Stimulated activated effector memory CD8-positive, alpha-beta T cell treated with anti-CD3 and anti-CD28 coated beads, Interleukin-12 subunit alpha, Interleukin-12 subunit beta, amount 100 ng/mL, for 72 hours (primary cell): ENCODE measurements around the gene CASP8.
A peak's percentile ranks its signal among the peaks of the same experiment; 100 is the strongest.

Experiments used
- ATAC-seq: fragments of 150-1000 bp; cut with Tn5 transposase; 2 replicates; pipeline ENCODE4 v1.10.0; 2021
- DNase-seq, 2 donors: peaks; one replicate each; pipeline ENCODE4 v3.0.0; 2021 to 2022; ENCODE audit warnings: low spot score in 2 of 2
- H3K27ac Mint-ChIP-seq: one replicate; pipeline ENCODE4 v1.8.0; 2022; ENCODE audit warnings: mild to moderate bottlenecking, mixed read lengths
- H3K36me3 Mint-ChIP-seq: one replicate; pipeline ENCODE4 v1.8.0; 2022; ENCODE audit warnings: mild to moderate bottlenecking, mixed read lengths
- H3K4me1 Mint-ChIP-seq: one replicate; pipeline ENCODE4 v1.8.0; 2022; ENCODE audit warnings: mixed read lengths
- H3K4me3 Mint-ChIP-seq: one replicate; pipeline ENCODE4 v1.8.0; 2022; ENCODE audit warnings: mild to moderate bottlenecking, mixed read lengths
- H3K9me3 Mint-ChIP-seq: one replicate; pipeline ENCODE4 v1.8.0; 2022; ENCODE audit warnings: mixed read lengths

The CASP8 gene

DNA sequence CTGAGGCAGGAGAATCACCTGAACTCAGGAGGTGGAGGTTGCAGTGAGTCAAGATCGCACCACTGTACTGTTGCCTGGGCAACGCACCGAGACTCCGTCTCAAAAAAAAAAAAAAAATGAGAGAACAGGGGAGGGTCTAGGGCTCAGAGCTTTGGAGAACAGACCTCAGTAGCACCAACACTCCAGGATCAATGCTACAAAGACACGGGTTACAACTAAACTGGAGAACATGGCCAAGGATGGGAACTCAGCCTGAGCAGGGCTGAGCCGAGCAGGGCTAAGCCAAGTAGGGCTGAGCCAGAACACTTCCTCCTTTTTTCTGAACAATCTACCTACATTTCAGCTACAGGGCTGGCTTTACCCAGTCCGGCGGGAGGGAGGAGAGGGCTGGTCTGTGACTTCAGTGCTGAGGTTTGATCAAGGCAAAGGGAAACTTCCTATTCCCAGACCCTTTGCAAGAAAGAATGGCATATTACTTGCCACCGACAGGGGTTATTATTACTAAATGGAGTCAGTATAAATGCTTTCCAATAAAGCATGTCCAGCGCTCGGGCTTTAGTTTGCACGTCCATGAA, 2.9 kb upstream of the CASP8 start:
- Mint-ChIP-seq H3K9me3 (no peaks in the 10 kb centered on the region), H3K4me3 (peak overlapping the region; percentile 88), H3K36me3 (peaks cover 67% of the 10 kb centered on the region), H3K4me1 (peaks cover 69% of the 10 kb centered on the region), H3K27ac (peak overlapping the region; percentile 97)
- ATAC-seq (peak; percentile 47), DNase-seq (peak in 1 of 2 donors; percentile 77)

DNA sequence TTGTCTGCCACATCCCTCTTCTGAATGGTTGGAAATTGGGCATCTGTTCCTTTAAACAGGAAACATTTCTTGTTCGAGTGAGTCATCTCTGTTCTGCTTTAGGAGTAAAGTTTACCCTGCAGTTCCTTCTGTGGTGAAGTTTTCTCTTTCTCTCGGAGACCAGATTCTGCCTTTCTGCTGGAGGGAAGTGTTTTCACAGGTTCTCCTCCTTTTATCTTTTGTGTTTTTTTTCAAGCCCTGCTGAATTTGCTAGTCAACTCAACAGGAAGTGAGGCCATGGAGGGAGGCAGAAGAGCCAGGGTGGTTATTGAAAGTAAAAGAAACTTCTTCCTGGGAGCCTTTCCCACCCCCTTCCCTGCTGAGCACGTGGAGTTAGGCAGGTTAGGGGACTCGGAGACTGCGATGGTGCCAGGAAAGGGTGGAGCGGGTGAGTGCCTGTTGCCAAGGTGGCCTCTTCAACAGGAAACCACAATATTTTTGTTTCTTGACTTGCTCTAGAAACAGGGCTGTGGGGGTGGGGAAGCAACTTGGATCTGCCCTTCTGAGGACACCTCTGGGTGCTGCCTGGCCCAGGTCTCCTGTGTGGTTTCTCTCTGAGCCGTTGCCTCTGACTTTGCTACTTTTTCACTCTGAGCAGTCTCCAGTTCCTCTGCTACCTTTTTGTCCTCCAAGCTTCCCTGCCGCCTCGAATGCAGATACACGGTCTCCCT, 2.2 kb upstream of the CASP8 start:
- peaks cover 63% of the 10 kb centered on the region for H3K4me1 Mint-ChIP-seq

DNA sequence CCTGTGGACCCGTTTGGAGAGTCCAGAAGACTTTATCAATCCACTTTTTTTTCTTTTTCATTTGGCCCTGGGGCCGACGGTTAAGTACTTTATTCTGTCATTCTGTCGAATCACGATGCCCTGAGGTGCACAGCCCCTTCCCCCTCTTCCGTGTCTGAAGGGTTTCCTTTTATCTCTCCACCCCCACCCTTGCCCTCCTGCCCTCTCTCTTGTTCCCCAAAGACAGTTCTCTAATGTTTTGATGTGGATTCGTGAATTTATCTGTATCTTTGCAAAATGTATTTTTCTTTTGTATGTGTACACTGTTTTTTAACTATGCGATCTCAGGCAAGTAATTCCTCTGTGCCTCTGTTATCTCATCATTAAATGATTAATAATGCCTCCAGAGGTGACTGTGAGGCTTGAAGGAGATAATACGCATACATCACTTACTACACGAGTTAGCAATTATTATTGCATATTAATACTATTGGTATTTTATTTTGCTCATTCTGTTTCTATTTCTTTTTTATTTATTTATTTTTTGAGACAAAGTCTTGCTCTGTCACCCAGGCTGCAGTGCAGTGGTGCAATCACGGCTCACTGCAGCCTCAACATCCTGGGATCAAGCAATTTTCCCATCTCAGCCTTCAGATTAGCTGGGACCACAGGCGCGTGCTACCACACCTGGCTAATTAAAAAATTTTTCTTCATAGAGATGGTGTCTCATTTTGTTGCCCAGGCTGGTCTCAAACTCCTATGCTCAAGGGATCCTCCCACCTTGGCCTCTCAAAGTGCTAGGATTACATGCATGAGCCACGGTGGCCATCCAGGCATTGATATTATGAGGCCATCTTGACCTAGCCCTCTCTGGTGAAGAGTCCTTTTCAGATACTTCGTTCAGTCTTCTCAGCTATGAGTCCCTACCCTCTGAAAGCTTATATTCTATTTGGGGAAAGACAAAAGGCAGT, 1.4 kb upstream of the CASP8 start:
- peak overlapping the region; percentile 88 for H3K4me3 Mint-ChIP-seq
- DNase-seq (peak in 1 of 2 donors; percentile 52), ATAC-seq (no peak)
- peaks cover 60% of the 10 kb centered on the region for H3K4me1 Mint-ChIP-seq
- peak overlapping the region; percentile 97 for H3K27ac Mint-ChIP-seq
- no peaks in the 10 kb centered on the region for H3K9me3 Mint-ChIP-seq
- H3K36me3 Mint-ChIP-seq, result peaks cover 67% of the 10 kb centered on the region

More for the DNA sequence above, 2.2 kb upstream of the CASP8 start:
- ATAC-seq (peak; percentile 75), DNase-seq (peak; percentile 57 to 93)
- Mint-ChIP-seq H3K9me3 (no peaks in the 10 kb centered on the region), H3K36me3 (peaks cover 67% of the 10 kb centered on the region), H3K27ac (peak overlapping the region; percentile 97), H3K4me3 (peak overlapping the region; percentile 88)

- H3K9me3 Mint-ChIP-seq, result no peaks in the 10 kb centered on the region
- peak overlapping the region; percentile 88 for H3K4me3 Mint-ChIP-seq
- ATAC-seq, result no peak
- H3K36me3 Mint-ChIP-seq, result peaks cover 69% of the 10 kb centered on the region
- peak overlapping the region; percentile 97 for H3K27ac Mint-ChIP-seq
- peak; percentile 30 to 79 for DNase-seq
- H3K4me1 Mint-ChIP-seq, result peaks cover 65% of the 10 kb centered on the region
Observed at GRCh38 chr2:201261471-201261870, 1.1 kb downstream of the CASP8 start.

- Mint-ChIP-seq H3K4me3 (peak overlapping the region; percentile 88), H3K36me3 (peaks cover 73% of the 10 kb centered on the region), H3K4me1 (peaks cover 65% of the 10 kb centered on the region), H3K9me3 (no peaks in the 10 kb centered on the region), H3K27ac (peak overlapping the region; percentile 97)
- DNase-seq (no peak), ATAC-seq (no peak)
Observed at GRCh38 chr2:201261906-201262305, 1.6 kb downstream of the CASP8 start.

DNA sequence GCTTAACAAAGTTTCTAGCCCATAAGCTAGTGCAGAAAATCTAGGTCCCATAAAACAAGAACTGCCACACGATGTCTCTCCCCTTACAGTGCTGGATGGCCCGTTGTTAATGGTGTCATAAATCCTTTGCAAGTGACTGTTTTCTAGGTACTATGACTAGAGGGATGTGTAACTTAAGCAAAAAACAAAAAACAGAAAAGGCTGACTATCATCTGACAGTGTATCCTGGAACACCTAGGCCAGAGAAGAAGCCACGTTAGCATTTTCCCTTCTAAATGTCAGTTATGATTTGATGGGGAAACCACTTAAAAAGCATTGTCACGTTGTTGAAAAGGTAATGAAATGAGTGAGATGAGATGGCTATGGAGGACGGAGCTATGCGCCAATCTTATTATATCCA, 2.4 kb downstream of the CASP8 start:
- Mint-ChIP-seq H3K36me3 (peaks cover 77% of the 10 kb centered on the region), H3K9me3 (no peaks in the 10 kb centered on the region), H3K4me1 (peaks cover 65% of the 10 kb centered on the region), H3K4me3 (peak overlapping the region; percentile 88), H3K27ac (peak overlapping the region; percentile 97)
- DNase-seq (peak in 1 of 2 donors; percentile 58), ATAC-seq (peak; percentile 77)

- no peak for ATAC-seq
- no peaks in the 10 kb centered on the region for H3K9me3 Mint-ChIP-seq
- H3K4me1 Mint-ChIP-seq, result peaks cover 61% of the 10 kb centered on the region
- peak overlapping the region; percentile 97 for H3K27ac Mint-ChIP-seq
- DNase-seq, result peak in 1 of 2 donors; percentile 55
- peaks cover 77% of the 10 kb centered on the region for H3K36me3 Mint-ChIP-seq
- peak overlapping the region; percentile 88 for H3K4me3 Mint-ChIP-seq
Observed at GRCh38 chr2:201263779-201264178, 3.4 kb downstream of the CASP8 start.

- H3K9me3 Mint-ChIP-seq, result no peaks in the 10 kb centered on the region
- peak overlapping the region; percentile 88 for H3K4me3 Mint-ChIP-seq
- H3K4me1 Mint-ChIP-seq, result peaks cover 64% of the 10 kb centered on the region
- ATAC-seq (no peak), DNase-seq (peak in 1 of 2 donors; percentile 44)
- H3K36me3 Mint-ChIP-seq, result peaks cover 82% of the 10 kb centered on the region
- peak overlapping the region; percentile 97 for H3K27ac Mint-ChIP-seq
Observed at GRCh38 chr2:201264472-201265173, 4.3 kb downstream of the CASP8 start.

- H3K27ac Mint-ChIP-seq, result peak overlapping the region; percentile 69
- H3K4me1 Mint-ChIP-seq, result peaks cover 67% of the 10 kb centered on the region
- DNase-seq (no peak), ATAC-seq (no peak)
- H3K36me3 Mint-ChIP-seq, result peaks cover 82% of the 10 kb centered on the region
- peak overlapping the region; percentile 88 for H3K4me3 Mint-ChIP-seq
- H3K9me3 Mint-ChIP-seq, result no peaks in the 10 kb centered on the region
Observed at GRCh38 chr2:201266629-201267028, 6.3 kb downstream of the CASP8 start.

- Mint-ChIP-seq H3K9me3 (no peaks in the 10 kb centered on the region), H3K4me1 (peaks cover 73% of the 10 kb centered on the region), H3K27ac (peak overlapping the region; percentile 69), H3K4me3 (peak overlapping the region; percentile 88), H3K36me3 (peaks cover 83% of the 10 kb centered on the region)
- DNase-seq (no peak), ATAC-seq (peak; percentile 71)
Observed at GRCh38 chr2:201267278-201268030, 7.1 kb downstream of the CASP8 start.

- Mint-ChIP-seq H3K36me3 (peaks cover 92% of the 10 kb centered on the region), H3K4me3 (no peak overlapping the region), H3K27ac (no peak overlapping the region), H3K4me1 (peaks cover 83% of the 10 kb centered on the region), H3K9me3 (no peaks in the 10 kb centered on the region)
- ATAC-seq, result no peak
- DNase-seq, result no peak
Observed at GRCh38 chr2:201269764-201270163, 9.4 kb downstream of the CASP8 start.

DNA sequence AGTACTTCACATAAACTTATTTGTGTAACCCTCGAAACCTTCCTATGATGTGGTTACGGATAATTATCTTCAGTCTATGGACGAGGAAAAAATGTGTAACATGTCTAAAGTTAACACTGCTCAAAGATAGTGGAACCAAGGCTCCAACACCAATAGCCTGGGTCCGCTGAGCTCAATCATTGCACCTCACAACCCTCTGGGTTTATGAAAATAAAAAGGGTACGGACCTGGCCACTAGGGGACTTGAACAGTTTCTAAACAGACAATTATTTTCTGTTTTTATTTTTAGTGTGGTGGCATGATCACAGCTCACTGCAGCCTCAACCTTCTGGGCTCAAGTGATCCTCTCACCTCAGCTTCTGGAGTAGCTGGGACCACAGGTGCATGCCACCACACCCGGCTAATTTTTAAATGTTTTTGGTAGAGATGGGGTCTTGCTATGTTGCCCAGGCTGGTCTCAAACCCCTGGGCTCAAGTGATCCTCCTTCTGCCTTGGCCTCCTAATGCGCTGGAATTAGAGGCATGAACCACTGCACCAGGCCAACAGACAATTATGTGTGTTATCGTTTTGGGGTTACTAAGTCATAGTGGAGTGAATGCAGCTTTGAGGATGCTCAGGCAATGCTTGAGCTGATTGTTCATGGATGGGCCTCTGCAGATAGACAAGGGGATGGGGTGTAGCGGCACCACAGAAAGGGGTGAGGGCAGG, 10.1 kb downstream of the CASP8 start:
- Mint-ChIP-seq H3K9me3 (no peaks in the 10 kb centered on the region), H3K27ac (peak overlapping the region; percentile 45), H3K4me1 (peaks cover 78% of the 10 kb centered on the region), H3K4me3 (peak overlapping the region; percentile 25), H3K36me3 (peaks cover 96% of the 10 kb centered on the region)
- ATAC-seq, result no peak
- DNase-seq, result no peak

- Mint-ChIP-seq H3K4me3 (peak overlapping the region; percentile 25), H3K9me3 (no peaks in the 10 kb centered on the region), H3K4me1 (peaks cover 69% of the 10 kb centered on the region), H3K36me3 (peaks cover 100% of the 10 kb centered on the region), H3K27ac (peak overlapping the region; percentile 55)
- ATAC-seq (peak; percentile 31), DNase-seq (no peak)
Observed at GRCh38 chr2:201271917-201272316, 11.6 kb downstream of the CASP8 start.
